A549 (cell line): Measurements from ENCODE around the gene FAM32A. TPM values are rescaled to one million over a fixed set of nuclear protein-coding genes. Genes with fewer than 3 reads are reported as not detected.

Source experiments
- ATAC-seq, 2 experiments: fragments of 200-7000 bp in 1 of 2; fragments of >200 bp in 1 of 2; cut with Nextera tagmentation in 1 of 2; cut with Tn5 transposase in 1 of 2; 3 replicates each; pipeline versions ENCODE4 v1.8.0 to v1.9.1; 2018 to 2020; ENCODE audit warnings: mild to moderate bottlenecking in 1 of 2, moderate library complexity in 1 of 2
- CTCF ChIA-PET: fragments of 300-600 bp; sonication (Branson Sonifier 250); formaldehyde crosslinking; extraction: SDS; loops from one replicate; lab custom pipeline; 2021; ENCODE audit warnings: antibody characterized with exemption, inconsistent platforms; lab: Yijun Ruan, JAX
- POLR2A ChIA-PET: fragments of 350-600 bp; formaldehyde crosslinking; extraction: SDS; loops from one replicate; lab custom pipeline; 2021; ENCODE audit warnings: antibody characterized with exemption, inconsistent platforms; lab: Yijun Ruan, JAX
- DNase-seq, 2 experiments: peaks; one replicate each; pipeline versions ENCODE4 v3.0.0 to v3.0.0-alpha.2; 2011 to 2016; ENCODE audit warnings: low read depth in 1 of 2, low spot score in 1 of 2
- FAIRE-seq: peaks from 2 replicates; lab custom pipeline; 2011; peaks lifted over from hg19 to GRCh38; lab: Jason Lieb, UNC
- H3K27ac ChIP-seq, 2 experiments: fragments of >200 bp; sonication (Bioruptor Twin); formaldehyde crosslinking; 3 replicates each; pipeline ENCODE4 v1.5.1; 2016 to 2017
- H3K4me1 ChIP-seq: fragments of >200 bp; sonication (Bioruptor Twin); formaldehyde crosslinking; 3 replicates; pipeline ENCODE4 v1.6.1; 2016
- H3K4me2 ChIP-seq: fragments of >200 bp; sonication (Bioruptor Twin); formaldehyde crosslinking; 3 replicates; pipeline ENCODE4 v1.6.1; 2016
- H3K4me3 ChIP-seq: fragments of >200 bp; sonication (Bioruptor Twin); formaldehyde crosslinking; 3 replicates; pipeline ENCODE4 v1.5.1; 2016
- H3K9me3 ChIP-seq: fragments of >200 bp; sonication (Bioruptor Twin); formaldehyde crosslinking; 3 replicates; pipeline ENCODE4 v1.6.1; 2016
- ATOH8 ChIP-seq: fragments of 250-450 bp; sonication (Bioruptor Pico); IDR thresholded peaks from 2 replicates; pipeline ENCODE4 v1.5.0; 2020; ENCODE audit warnings: low read depth, mild to moderate bottlenecking, moderate library complexity
- CEBPB ChIP-seq, 2 experiments: fragments of >200 bp in 1 of 2; sonication (Bioruptor Twin) in 1 of 2; formaldehyde crosslinking in 1 of 2; IDR thresholded peaks; 2 replicates each; pipeline ENCODE4 v1.6.1; 2012 to 2016
- CTCF ChIP-seq: fragments of >200 bp; sonication (Bioruptor Twin); formaldehyde crosslinking; IDR thresholded peaks from 3 replicates; pipeline ENCODE4 v1.5.1; 2016
- FOSL2 ChIP-seq, 2 experiments: fragments of 450-650 bp in 1 of 2; fragments of >200 bp in 1 of 2; sonication (Bioruptor Twin) in 1 of 2; formaldehyde crosslinking; IDR thresholded peaks; 2 replicates each; pipeline versions ENCODE4 v1.5.0 to v1.6.1; 2016 to 2020; ENCODE audit warnings: mild to moderate bottlenecking in 1 of 2, moderate library complexity in 1 of 2
- HEYL ChIP-seq: fragments of 250-450 bp; sonication (Bioruptor Pico); IDR thresholded peaks from 2 replicates; pipeline ENCODE4 v1.8.0; 2021; ENCODE audit warnings: mild to moderate bottlenecking, moderate library complexity
- HOXA7 ChIP-seq: fragments of 250-450 bp; sonication (Bioruptor Pico); IDR thresholded peaks from 2 replicates; pipeline ENCODE4 v1.5.0; 2020; ENCODE audit warnings: mild to moderate bottlenecking, moderate library complexity
- HOXB13 ChIP-seq: fragments of 250-450 bp; sonication (Bioruptor Pico); IDR thresholded peaks from 2 replicates; pipeline ENCODE4 v1.5.0; 2020; ENCODE audit warnings: low read depth, mild to moderate bottlenecking, moderate library complexity
- MAFK ChIP-seq: fragments of 450-650 bp; IDR thresholded peaks from 2 replicates; pipeline ENCODE4 v1.6.1; 2014; ENCODE audit not compliant: partially characterized antibody
- MYC ChIP-seq: IDR thresholded peaks from 2 replicates; pipeline ENCODE4 v1.6.1; 2012; ENCODE audit warnings: mild to moderate bottlenecking, inconsistent platforms, low read length, improper control_type of control experiment, borderline replicate concordance
- NFE2L2 ChIP-seq: fragments of 150-350 bp; conservative IDR thresholded peaks from 2 replicates; pipeline ENCODE4 v1.6.1; 2014; ENCODE audit warnings: low read length
- NPAS2 ChIP-seq: fragments of 250-450 bp; sonication (Bioruptor Pico); IDR thresholded peaks from 2 replicates; pipeline ENCODE4 v1.8.0; 2022; ENCODE audit warnings: mild to moderate bottlenecking, moderate library complexity, borderline replicate concordance
- REST ChIP-seq: fragments of 200-600 bp; sonication (generic); IDR thresholded peaks from 2 replicates; pipeline ENCODE4 v1.6.1; 2016; ENCODE audit warnings: antibody characterized with exemption, mild to moderate bottlenecking, moderate library complexity
- SMC3 ChIP-seq: fragments of >200 bp; sonication (Bioruptor Twin); formaldehyde crosslinking; IDR thresholded peaks from 3 replicates; pipeline ENCODE4 v1.6.1; 2018; ENCODE audit warnings: inconsistent platforms
- TP53 ChIP-seq: fragments of 250-450 bp; sonication (Bioruptor Pico); IDR thresholded peaks from 2 replicates; pipeline ENCODE4 v1.5.0; 2021; ENCODE audit warnings: mild to moderate bottlenecking, moderate library complexity
- USF2 ChIP-seq: fragments of 450-650 bp; IDR thresholded peaks from 2 replicates; pipeline ENCODE4 v1.6.1; 2014; ENCODE audit warnings: antibody characterized with exemption
- ZFP36 ChIP-seq: fragments of 450-650 bp; IDR thresholded peaks from 2 replicates; pipeline ENCODE4 v1.6.1; 2014; ENCODE audit warnings: borderline replicate concordance; ENCODE audit not compliant: partially characterized antibody
- WGBS: methylation state at CpG from one replicate; pipeline ENCODE4 v1.1.6; 2017; ENCODE audit errors: missing lambda C conversion rate; 5-methylcytosine and 5-hydroxymethylcytosine counted together
- polyA plus RNA-seq, 4 experiments: library from polyadenylated mRNA; depleted of rRNA in 3 of 4; stranded (reverse); fragments of >200 nt; fragmentation: RNase III in 1 of 4; extraction: RNeasy Plus Mini Kit Qiagen cat#74134 plus additional on column Dnase treatment in 1 of 4; gene quantifications; 2 replicates in 3 of 4; 3 replicates in 1 of 4; pipeline ENCODE4 v1.2.3, GENCODE V29; 2011 to 2017

FAM32A gene
- polyA plus RNA-seq, 2 of the 4 experiments (the other 2 are of a cell fraction), result 80.8 to 108 TPM

GRCh38 chr19:16160445-16160942 is 24.7 kb upstream of the FAM32A start (continued):
- TF ChIP-seq REST (no peak), NPAS2 (CRISPR knock-in tag) (no peak)

GRCh38 chr19:16160943-16161560 is 24.2 kb upstream of the FAM32A start:
- TF ChIP-seq MYC (no peak), FOSL2 (IDR thresholded peaks at IDR 0.05) (0 out of 2 replicates have a peak, but pooled peaks have one; percentile 6), FOSL2 (CRISPR knock-in tag; IDR thresholded peaks at IDR 0.05) (peak; percentile 63), CEBPB (IDR thresholded peaks at IDR 0.05) (no peak), SMC3 (no peak), ZFP36 (peak; percentile 92), NFE2L2 (no peak), TP53 (CRISPR knock-in tag) (no peak), MAFK (peak; percentile 39)
- TF ChIP-seq, all 56 proteins: peak for 3
- Histone ChIP-seq H3K4me1 (peaks cover 29% of the 10 kb centered on the region), H3K27ac (peak overlapping the region; percentile 62 to 82), H3K4me3 (no peak overlapping the region), H3K9me3 (no peaks in the 10 kb centered on the region), H3K4me2 (peak overlapping the region; percentile 80)
- ChIA-PET POLR2A (no interaction called here), CTCF (interaction anchor here (1.0 to 2.0 kb wide), 2 partner anchors 25 to 119 kb away, joined by 3 to 5 read pairs; no protein-coding TSS in a partner anchor)
- peak; percentile 54 to 60 for DNase-seq
- ATAC-seq, result peak; percentile 82 to 87
- 10% methylated on average over 13 of the region's 14 CpGs for WGBS
- no peak for FAIRE-seq

GRCh38 chr19:16161840-16162239 is 23.4 kb upstream of the FAM32A start:
- CTCF ChIA-PET, result interaction anchor here (1.0 to 2.0 kb wide), 4 partner anchors 20 to 120 kb away, joined by 3 to 5 read pairs (median 4); no protein-coding TSS in a partner anchor
- Histone ChIP-seq H3K27ac (peak overlapping the region; percentile 62 to 82; a peak in 4 of 6 replicates), H3K4me3 (no peak overlapping the region), H3K9me3 (no peaks in the 10 kb centered on the region), H3K4me2 (peak overlapping the region; percentile 80), H3K4me1 (peaks cover 29% of the 10 kb centered on the region)
- TF ChIP-seq USF2 (no peak), HOXB13 (no peak), HOXA7 (CRISPR knock-in tag) (no peak), HEYL (CRISPR knock-in tag) (no peak), ATOH8 (CRISPR knock-in tag) (no peak), CTCF (no peak)
- POLR2A ChIA-PET, result interaction anchor here (0.7 kb wide), 1 partner anchor 17 kb away, joined by 9 read pairs; no protein-coding TSS in a partner anchor
- ATAC-seq (peak in 1 of 2 experiments; percentile 60; a peak in 3 of 6 replicates), FAIRE-seq (no peak), DNase-seq (peak in 1 of 2 experiments; percentile 65)
- 12% methylated on average over 3 of the region's 3 CpGs for WGBS
